OCI-LY1 (cell line): ENCODE measurements around the gene HCFC1.
A peak's percentile ranks its signal among the peaks of the same experiment; 100 is the strongest.
"Not testable (repeated sequence)": the region's sequence is repeated elsewhere in the genome, so short reads cannot be mapped to it uniquely, and the experiment has no call there.

Source experiments
- H2AFZ ChIP-seq: fragments of 200-600 bp; sonication (generic), shearing (Covaris generic); 2 replicates; pipeline ENCODE4 v1.6.0; 2014; ENCODE audit warnings: antibody characterized with exemption, mild to moderate bottlenecking, low read length
- H3F3A ChIP-seq: fragments of 200-600 bp; sonication (generic), shearing (Covaris generic); 2 replicates; pipeline ENCODE4 v1.6.0; 2014; ENCODE audit warnings: mild to moderate bottlenecking, antibody characterized with exemption, low read length, moderate library complexity; ENCODE audit not compliant: insufficient read depth
- H3K27ac ChIP-seq: fragments of 200-600 bp; sonication (generic); 2 replicates; pipeline ENCODE4 v1.5.1; 2014; ENCODE audit warnings: low read length, mixed run types, mild to moderate bottlenecking, low read depth; ENCODE audit not compliant: poor library complexity, severe bottlenecking
- H3K27me3 ChIP-seq: fragments of 200-600 bp; sonication (generic); 2 replicates; pipeline ENCODE4 v1.6.0; 2014; ENCODE audit warnings: antibody characterized with exemption, mild to moderate bottlenecking, low read length, moderate library complexity; ENCODE audit not compliant: insufficient read depth
- H3K36me3 ChIP-seq: fragments of 200-600 bp; sonication (generic); 2 replicates; pipeline ENCODE4 v1.6.1; 2014; ENCODE audit warnings: mild to moderate bottlenecking, antibody characterized with exemption, low read length, moderate library complexity, mixed read lengths; ENCODE audit not compliant: insufficient read depth
- H3K4me1 ChIP-seq: fragments of 200-600 bp; sonication (generic); 2 replicates; pipeline ENCODE4 v1.5.1; 2014; ENCODE audit warnings: mild to moderate bottlenecking, low read length, moderate library complexity; ENCODE audit not compliant: insufficient read depth, severe bottlenecking
- H3K4me2 ChIP-seq: fragments of 200-600 bp; sonication (generic), shearing (Covaris generic); 2 replicates; pipeline ENCODE4 v1.6.1; 2014; ENCODE audit warnings: low read length
- H3K4me3 ChIP-seq: fragments of 200-600 bp; sonication (generic); 2 replicates; pipeline ENCODE4 v1.5.1; 2014; ENCODE audit warnings: low read length, low read depth, mild to moderate bottlenecking, mixed read lengths; ENCODE audit not compliant: poor library complexity, severe bottlenecking
- H3K79me2 ChIP-seq: fragments of 200-600 bp; shearing (Covaris generic); 2 replicates; pipeline ENCODE4 v1.6.1; 2016; ENCODE audit warnings: mixed run types, low read length, mixed read lengths; ENCODE audit not compliant: insufficient read depth
- H3K9ac ChIP-seq: fragments of 200-600 bp; sonication (generic), shearing (Covaris generic); 2 replicates; pipeline ENCODE4 v1.6.1; 2014; ENCODE audit warnings: mild to moderate bottlenecking, low read length, mixed read lengths
- H3K9me2 ChIP-seq: fragments of 200-600 bp; sonication (generic), shearing (Covaris generic); 2 replicates; pipeline ENCODE4 v1.6.1; 2014; ENCODE audit warnings: low read depth, mild to moderate bottlenecking, low read length, mixed read lengths
- H3K9me3 ChIP-seq: fragments of 200-600 bp; shearing (Covaris generic); 2 replicates; pipeline ENCODE4 v1.6.1; 2014; ENCODE audit warnings: low read length, mixed read lengths
- H4K20me1 ChIP-seq: fragments of 200-600 bp; sonication (generic), shearing (Covaris generic); 2 replicates; pipeline ENCODE4 v1.6.0; 2016; ENCODE audit warnings: mild to moderate bottlenecking, low read length; ENCODE audit not compliant: insufficient read depth
- CTCF ChIP-seq: fragments of 200-600 bp; sonication (generic), shearing (Covaris generic); IDR thresholded peaks from 2 replicates; pipeline ENCODE4 v1.5.1; 2017; ENCODE audit warnings: mild to moderate bottlenecking, antibody characterized with exemption, low read length, moderate library complexity, mixed read lengths
- EZH2 ChIP-seq: fragments of 200-600 bp; sonication (generic), shearing (Covaris generic); IDR thresholded peaks from 2 replicates; pipeline ENCODE4 v1.8.0; 2017; ENCODE audit warnings: borderline replicate concordance, mixed run types, mild to moderate bottlenecking, antibody characterized with exemption, low read length, moderate library complexity, mixed read lengths

The HCFC1 gene

GRCh38 chrX:153981771-153982533, 10.3 kb upstream of the HCFC1 start:
- TF ChIP-seq EZH2 (no peak), CTCF (no peak)
- no peak overlapping the region for H3K4me2 ChIP-seq
- H3K79me2 ChIP-seq, result no peaks in the 10 kb centered on the region
- peaks cover 47% of the 10 kb centered on the region for H3K4me1 ChIP-seq
- H3K9ac ChIP-seq, result no peak overlapping the region
- H3K9me2 ChIP-seq, result no peaks in the 10 kb centered on the region
- no peaks in the 10 kb centered on the region for H3K27me3 ChIP-seq
- no peaks in the 10 kb centered on the region for H3F3A ChIP-seq
- no peak overlapping the region for H2AFZ ChIP-seq
- H3K4me3 ChIP-seq, result no peak overlapping the region
- H3K9me3 ChIP-seq, result no peaks in the 10 kb centered on the region
- no peaks in the 10 kb centered on the region for H4K20me1 ChIP-seq
- H3K27ac ChIP-seq, result peak overlapping the region; percentile 73
- no peaks in the 10 kb centered on the region for H3K36me3 ChIP-seq

- Histone ChIP-seq H4K20me1 (no peaks in the 10 kb centered on the region), H3K9ac (no peak overlapping the region), H3F3A (no peaks in the 10 kb centered on the region), H3K9me3 (no peaks in the 10 kb centered on the region), H3K4me1 (peaks cover 44% of the 10 kb centered on the region), H3K27me3 (no peaks in the 10 kb centered on the region), H3K9me2 (no peaks in the 10 kb centered on the region), H3K4me3 (no peak overlapping the region), H3K36me3 (no peaks in the 10 kb centered on the region), H3K4me2 (no peak overlapping the region), H3K27ac (peak overlapping the region; percentile 73), H3K79me2 (no peaks in the 10 kb centered on the region), H2AFZ (no peak overlapping the region)
- no peak for TF ChIP-seq EZH2
- TF ChIP-seq CTCF, result no peak
Measured at GRCh38 chrX:153981231-153981630, 9.6 kb upstream of the HCFC1 start.

GRCh38 chrX:153980394-153980793, 8.8 kb upstream of the HCFC1 start:
- not testable (repeated sequence) for H3K4me2 ChIP-seq, H3F3A ChIP-seq, H3K4me3 ChIP-seq, H3K9me3 ChIP-seq, H3K9me2 ChIP-seq, H3K9ac ChIP-seq, H3K79me2 ChIP-seq, H3K27me3 ChIP-seq, H2AFZ ChIP-seq, H3K36me3 ChIP-seq, H4K20me1 ChIP-seq
- H3K4me1 ChIP-seq, result peaks cover 36% of the 10 kb centered on the region
- peak overlapping the region; percentile 73 for H3K27ac ChIP-seq
